Measurements from ENCODE around the gene ERO1B.

DNA sequence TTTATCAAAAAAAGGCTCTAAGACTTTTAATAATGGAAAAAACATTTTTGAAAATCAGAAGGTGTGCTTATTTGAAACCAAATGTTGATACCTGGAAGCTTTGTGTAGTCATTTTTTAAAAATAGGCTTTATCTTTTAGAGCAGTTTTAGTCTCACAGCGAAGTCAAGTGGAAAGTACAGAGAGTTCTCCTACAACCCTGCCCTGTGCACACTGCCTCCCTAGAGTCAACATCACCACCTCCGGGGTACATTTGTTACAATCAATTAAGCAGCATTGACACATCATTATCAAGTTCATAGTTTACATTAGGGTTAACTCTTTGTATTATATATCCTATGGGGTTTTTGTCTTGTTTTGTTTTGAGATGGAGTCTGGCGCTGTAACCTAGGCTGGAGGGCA, 10.7 kb upstream of the ERO1B start:
- TF ChIP-seq SUZ12 (IDR thresholded peaks at IDR 0.05; ENCODE audit: extremely low read depth, insufficient read depth, insufficient read length) (no peak), ZNF274 (IDR thresholded peaks at IDR 0.05; ENCODE audit: low read depth, low read length) (no peak)

All from NT2/D1 (cell line).